ENCODE measurements around the gene PTH2R.
"Not testable (repeated sequence)": the region's sequence is repeated elsewhere in the genome, so short reads cannot be mapped to it uniquely, and the experiment has no call there.

PTH2R gene, protein sequence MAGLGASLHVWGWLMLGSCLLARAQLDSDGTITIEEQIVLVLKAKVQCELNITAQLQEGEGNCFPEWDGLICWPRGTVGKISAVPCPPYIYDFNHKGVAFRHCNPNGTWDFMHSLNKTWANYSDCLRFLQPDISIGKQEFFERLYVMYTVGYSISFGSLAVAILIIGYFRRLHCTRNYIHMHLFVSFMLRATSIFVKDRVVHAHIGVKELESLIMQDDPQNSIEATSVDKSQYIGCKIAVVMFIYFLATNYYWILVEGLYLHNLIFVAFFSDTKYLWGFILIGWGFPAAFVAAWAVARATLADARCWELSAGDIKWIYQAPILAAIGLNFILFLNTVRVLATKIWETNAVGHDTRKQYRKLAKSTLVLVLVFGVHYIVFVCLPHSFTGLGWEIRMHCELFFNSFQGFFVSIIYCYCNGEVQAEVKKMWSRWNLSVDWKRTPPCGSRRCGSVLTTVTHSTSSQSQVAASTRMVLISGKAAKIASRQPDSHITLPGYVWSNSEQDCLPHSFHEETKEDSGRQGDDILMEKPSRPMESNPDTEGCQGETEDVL

DNA sequence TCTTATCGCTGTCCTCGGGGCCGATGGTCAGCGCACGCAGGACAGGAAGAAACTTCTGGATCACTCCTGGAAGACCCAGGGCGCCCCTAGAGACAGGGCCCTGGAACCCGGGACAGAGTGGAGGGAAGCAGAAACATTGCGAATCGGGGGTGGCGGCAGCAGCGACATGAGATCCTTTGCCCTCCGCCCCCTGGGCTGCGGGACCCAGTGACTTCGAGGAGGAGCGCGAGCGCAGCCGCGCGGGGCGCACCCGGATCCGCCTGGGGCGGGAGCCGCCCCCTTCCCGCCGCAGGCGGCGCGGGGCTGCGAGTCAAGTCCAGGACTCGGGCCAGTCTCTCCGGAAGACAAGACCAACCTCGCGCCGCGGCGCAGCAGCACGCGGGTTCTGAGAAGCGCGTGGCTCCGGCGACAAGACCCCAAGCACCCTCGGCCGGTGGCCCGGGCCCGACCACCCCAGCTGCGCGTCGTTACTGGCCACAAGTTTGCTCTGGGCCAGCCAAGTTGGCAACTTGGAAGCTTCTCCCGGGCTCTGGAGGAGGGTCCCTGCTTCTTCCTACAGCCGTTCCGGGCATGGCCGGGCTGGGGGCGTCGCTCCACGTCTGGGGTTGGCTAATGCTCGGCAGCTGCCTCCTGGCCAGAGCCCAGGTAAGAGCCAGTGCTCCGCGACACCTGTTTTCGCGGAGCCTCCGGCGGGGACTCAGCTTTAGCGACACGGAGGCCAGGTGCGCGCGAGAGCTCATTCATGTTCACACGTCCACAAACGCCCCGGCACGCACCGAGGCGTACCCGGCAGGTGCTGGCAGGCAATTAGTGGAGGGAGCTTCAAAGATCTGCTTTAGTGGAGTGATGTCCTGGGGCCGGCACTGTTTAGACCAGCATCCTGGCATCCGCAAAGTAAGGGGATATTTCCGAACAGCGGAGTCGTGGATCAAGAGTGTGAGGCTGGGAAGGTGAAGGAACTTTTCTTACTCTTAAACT, at the start of gene PTH2R:
Gene PTH2R, plus strand, starts transcription at position 319 of the 978 bp plus-strand sequence. Its CDS starts 252 bp downstream, at position 571.
- DNase-seq = no peak

DNA sequence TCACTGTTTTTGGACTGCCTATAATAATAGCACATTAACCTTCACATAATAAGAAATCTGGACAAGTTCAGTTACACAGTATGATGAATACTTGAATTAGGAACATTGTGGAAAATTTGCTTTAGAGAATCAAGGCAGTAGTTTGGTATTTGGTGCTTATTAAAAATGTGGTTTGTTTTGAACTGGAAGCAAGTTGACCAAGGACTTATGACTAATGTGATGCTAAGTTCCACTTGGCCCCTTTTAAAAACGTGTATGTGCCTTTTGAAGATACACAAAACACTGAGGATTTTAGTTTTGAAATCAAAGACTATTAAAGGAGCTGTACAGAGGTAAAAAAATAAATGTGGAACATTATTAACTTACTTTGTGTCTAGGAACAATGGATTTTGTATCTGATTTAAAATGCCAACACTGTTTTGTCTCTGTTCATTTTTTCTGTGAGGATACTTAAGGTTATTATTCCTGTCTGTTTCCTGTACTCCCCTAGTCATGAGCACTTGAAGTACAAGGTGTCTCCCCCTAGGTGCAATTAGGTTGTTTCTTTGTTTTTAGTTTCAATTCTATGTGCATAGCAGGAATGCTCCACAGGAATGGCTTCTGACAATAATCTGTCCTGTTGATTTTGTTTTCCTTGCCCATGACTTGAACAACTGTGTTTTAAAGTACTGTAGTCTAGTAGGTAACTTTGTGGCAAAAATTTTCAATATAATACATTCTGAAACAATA, 49.6 kb upstream of the PTH2R start:
- DNase-seq = no peak

DNA sequence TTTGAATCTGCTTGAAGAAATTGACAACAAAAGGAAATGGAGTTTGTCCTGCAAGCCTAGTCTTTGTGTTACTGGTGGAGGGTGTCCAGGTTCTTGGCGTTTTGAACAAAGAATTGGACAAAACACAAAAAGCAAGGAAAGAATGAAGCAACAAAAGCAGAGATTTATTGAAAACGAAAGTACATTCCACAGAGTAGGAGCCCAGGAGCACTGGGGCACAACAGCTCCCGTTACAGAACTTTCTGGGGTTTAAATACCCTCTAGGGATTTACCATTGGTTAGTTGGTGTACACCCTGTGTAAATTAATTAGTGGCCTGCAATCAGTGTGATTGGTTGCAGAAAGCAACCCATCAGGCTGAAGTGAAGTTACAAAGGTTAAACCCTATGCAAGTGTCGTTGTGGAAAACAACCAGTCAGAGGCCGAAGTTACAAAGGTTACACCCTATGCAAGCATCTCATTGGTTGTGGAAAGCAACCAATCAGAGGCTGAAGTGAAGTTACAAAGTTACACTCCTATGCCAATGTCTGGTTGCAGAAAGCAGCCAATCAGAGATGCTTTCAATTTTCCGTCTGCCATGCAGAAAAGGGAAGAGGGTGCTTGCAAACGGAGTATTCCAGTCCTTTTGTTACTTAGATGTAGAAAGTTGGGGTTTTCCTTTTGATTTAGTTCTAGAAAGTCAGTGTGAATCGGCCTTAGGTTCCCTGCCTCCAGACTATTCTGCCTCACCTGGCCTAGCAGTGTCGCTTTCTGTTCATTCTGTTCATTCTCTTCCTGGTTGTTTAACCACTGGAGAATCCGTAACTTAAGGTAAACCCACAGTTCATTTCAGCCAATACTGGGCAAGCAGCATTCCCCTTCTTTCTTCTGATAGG, 47.6 kb upstream of the PTH2R start:
- DNase-seq = no peak

DNA sequence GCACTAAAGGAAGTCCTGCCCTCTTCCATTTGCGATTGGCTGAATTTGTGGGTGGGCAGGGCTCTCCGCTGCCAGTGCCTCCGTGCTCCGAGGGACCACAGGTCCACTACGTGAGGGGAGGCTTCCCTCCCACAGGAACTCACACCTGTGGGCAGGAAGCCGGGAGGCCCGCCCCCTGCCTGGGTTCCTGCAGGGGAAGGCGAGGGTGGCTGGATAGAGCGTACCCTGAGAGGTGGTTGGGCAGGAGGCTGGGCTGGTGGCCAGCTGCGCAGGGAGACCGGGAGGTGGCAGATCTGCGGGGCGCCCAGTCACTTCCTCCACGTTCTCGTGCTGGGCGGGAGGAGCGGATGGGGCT, 47.0 kb upstream of the PTH2R start:
- DNase-seq = no peak

DNA sequence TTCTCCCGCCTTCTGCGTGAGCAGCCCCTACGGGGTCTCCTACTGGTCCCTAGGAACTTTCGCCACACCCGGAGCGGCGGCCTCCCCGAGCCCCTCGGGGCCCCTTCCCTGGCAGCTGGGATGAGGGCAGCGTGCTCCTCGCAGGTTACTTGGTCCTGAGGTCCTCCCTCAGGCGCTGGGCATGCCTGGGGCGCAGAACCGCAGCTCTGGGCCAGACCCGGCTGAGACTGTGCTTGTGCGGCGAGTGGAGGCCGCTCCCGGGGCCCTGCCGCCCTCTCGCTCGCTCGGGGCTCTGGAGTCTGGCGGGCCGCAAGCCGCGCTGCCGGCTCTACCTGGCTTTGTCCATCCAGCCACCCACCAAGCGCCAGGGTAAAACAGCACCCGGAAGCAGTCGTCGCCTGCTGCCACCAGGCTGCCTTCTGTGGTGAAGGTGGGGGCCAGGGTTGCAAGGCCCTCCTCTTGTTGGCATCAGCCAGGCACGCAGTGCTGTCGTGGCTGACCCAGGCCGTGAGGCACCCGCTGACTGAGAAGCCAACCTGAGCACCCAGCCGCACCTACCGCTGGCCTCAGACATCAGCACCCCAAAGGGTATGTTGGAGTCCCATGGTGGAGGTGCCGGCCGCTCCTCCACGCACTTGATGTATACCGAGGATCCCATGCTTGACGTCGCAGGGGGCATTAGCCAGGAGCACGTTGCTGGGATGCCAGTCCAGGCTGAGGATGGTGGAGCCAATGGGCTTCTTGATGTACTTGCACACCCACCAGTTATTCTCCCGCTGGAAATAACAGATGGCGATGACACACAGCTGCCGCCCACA, 46.1 kb upstream of the PTH2R start:
- DNase-seq = no peak

DNA sequence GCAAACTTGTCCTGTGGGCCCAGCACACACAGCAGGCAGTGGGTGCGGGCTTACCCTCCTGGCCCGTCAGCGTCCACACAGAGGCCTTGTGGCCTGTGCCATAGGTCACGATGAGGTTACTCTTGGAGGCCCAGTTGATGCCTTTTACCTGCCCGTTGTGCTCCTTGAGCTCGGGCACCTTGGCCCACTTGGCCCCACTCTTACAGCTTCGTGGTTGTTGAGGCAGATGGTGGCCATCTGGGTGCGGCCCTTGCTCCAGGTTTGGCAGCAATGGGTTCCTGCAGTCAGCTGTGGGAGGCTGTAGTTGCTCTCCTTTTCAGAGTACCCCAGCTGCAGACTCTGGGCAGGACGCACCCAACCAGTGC, 45.5 kb upstream of the PTH2R start:
- DNase-seq = no peak

DNA sequence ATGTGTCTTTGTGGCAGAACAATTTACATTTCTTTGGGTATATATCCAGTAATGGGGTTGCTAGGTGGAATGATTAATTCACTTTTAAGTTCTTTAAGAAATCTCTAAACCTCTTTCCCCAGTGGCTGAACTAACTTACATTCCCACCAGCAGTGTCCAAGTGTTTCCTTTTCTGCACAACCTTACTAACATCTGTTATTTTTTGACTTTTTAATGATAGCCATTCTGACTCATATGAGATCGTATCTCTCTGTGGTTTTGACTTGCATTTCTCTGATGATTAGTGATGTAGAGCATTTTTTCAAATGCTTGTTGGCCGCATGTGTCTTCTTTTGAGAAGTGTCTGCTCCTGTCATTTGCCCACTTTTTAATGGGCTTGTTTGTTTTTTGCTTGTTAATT, 43.1 kb upstream of the PTH2R start:
- DNase-seq = no peak

DNA sequence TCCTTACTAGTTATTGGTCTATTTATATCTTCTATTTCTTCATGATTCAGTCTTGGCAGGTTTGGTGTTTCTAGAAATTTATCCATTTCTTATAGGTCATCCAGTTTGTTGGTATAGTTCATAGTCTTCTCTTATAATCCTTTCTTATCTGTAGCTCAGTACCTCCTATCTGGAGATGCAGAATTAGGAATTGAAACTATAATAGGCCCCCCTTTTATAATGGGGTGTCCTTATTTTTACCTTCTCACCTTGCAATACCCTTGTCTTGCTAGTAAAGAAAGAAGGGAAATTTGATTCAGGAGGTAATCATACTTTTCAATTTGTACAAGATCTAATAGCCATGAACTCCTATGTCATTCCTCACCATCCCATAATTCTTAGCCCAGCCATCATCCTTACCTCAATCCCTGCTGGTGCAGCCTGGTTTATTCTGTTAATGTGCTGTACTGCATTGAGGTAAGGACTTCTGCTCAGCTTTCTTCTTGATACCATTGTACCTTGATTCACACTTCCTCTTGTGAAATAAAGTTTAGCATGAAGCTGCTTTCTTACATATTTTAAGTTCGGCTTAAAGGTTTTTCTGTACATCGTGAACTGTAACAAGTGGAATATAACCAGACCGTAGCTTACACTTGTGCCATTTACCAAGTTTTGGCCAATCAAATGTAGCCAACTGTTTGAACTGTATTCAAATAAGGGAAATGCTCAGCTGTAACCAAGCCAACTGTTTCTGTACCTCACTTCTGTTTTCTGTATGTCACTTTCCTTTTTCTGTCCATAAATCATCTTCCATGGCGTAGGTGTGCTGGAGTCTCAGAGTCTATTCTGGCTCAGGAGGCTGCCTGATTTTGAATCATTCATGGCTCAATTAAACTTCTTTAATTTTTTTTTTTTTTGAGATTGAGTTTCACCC, 40.1 kb upstream of the PTH2R start:
- peak; percentile 35 to 50 for DNase-seq

DNA sequence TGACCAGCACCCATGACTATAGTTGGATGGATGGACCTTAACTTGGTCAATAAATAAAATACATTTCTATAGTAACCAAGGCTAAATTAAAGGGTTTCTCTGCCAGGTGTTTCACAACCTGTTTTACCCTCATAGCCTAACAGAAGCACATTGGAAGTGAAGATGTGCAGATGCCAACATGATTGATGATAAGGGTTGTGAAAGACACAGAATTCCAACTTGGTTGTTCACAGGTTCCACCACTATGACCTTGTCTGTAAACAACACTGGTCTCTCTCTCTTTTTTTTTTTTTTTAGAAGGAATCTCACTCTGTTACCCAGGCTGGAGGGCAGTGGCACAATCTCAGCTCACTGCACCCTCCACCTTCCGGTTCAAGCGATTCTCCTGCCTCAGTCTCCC, 37.5 kb upstream of the PTH2R start:
- no peak for DNase-seq

DNA sequence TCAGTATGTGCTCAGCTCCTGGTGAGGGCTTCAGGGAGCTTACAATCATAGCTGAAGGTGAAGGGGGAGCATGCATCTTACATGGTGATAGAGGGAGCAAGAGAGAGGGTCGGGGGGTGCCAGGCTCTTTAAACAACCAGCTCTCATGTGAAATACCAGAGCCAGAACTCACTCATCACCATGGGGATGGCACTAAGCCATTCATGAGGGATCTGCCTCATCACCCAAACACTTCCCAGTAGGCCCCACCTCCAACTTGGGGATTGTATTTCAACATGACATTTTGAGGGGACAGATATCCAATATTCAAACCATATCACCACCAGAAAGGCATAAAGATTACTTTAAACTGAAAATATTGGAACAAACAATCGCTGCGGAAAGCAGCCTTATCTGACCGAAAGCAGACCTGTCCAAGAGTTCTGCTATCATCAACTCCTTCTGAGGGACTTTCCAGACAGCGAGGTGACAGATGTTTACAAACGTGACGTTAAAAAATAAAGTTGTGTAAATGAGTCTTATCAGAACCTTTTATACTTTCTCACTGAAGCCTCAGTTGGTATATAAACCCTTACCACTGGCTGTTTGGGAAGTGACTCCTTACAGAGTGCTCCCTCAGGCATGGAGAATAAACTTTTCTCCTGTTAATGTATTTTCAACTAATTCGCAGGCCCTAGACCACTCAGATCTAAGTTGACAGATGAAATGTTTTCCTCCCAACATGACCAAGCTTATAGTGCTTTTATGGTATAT, 35.5 kb upstream of the PTH2R start:
- DNase-seq = no peak

DNA sequence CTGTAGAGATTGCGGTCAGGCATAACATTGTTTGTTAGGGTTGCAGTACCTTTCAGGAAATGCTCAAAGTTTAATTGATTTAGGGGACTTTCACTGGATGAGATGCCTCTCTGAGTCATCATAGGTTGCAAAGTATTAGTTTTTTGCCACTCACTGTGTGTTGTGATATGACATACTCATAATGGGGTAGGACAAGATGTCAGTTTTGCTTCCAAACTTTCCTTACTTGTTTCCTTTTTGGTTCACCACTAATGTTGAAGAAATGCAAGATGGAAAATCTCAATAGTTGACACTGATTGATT, 35.0 kb upstream of the PTH2R start:
- no peak for DNase-seq

DNA sequence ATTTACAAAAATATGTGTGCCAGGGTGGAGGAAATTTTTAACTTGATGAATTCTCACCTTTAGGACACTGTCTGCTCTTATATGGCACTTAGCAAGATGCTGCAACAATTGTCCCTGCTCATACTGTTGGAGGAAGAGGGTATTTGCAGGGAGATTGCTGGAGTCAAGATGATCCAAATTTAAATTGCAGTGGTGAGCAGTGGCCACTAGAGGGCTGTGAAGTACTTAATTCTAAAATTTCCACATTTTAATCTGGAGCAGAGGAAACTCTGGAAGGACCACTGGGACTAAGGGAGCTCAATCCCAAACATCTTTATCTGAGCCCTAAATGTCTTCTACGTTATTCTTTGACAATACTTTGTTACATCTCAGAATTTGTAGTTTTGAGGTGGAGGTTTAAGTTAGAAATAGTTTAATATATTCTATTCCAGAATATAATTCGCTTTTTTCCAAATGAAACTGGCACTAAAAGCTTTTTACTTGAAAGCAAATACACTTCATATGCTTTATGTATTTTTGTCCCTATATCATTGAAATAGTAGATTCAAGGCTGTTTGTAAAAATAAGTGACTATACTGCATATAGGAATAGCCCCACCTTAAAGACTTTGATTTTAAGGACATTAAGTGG, 33.0 kb upstream of the PTH2R start:
- DNase-seq = peak; percentile 36 to 43

DNA sequence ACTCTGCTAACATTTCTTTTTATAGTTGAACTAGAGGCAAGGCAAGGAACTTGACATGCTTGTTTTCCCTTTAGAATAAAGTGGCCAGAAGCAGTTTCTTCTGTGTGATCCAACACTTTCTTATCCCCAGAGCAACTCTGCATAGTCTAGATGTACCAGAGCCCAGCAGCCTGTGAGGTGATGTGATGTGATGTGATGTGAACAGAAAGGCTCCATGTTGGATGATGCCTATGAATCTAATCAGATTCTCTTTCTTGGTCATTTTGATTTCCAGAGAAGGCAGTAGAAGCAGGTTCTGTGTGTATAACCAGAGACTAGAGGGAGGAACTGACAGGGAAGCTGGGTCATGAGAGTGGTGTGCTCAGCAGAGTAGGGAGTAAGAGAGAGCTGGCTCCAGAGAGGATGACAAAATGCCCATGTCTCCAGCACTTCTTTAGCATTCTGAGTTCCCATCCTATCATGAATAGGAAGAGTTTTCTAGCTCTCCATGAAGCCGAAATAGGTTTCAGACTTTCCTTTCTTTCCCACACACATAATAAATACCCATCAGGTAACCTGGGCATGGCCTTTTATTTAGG, 31.0 kb upstream of the PTH2R start:
- no peak for DNase-seq

DNA sequence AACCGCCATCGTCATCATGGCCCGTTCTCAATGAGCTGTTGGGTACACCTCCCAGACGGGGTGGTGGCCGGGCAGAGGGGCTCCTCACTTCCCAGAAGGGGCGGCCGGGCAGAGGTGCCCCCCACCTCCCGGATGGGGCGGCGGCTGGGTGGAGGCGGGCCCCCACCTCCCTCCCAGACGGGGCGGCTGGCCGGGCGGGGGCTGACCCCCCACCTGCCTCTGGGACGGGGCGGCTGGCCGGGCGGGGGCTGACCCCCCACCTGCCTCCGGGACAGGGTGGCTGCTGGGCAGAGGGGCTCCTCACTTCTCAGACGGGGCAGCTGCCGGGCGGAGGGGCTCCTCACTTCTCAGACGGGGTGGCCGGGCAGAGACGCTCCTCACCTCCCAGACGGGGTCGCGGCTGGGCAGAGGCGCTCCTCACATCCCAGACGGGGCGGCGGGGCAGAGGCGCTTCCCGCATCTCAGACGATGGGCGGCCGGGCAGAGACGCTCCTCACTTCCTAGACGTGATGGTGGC, 29.2 kb upstream of the PTH2R start:
- DNase-seq = not testable (repeated sequence)

DNA sequence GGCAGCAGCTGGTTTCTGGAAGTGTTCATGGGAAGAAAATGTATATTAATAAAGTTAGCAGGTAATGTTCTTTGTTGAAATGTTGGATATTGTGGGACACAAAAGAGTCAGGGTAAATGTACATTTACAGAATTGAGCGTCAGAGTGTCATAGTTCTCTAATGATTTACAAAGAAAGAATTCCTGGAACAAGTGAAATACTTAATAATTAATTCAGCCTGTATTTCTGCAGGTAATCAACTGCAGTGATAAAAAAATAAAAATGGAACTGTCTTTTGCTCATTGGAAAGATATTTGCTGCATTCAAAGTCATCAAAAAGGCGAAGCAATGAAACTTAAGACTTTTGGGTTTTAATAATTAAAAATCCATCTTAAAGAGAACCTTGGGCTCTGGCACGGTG, 27.4 kb upstream of the PTH2R start:
- DNase-seq = no peak

DNA sequence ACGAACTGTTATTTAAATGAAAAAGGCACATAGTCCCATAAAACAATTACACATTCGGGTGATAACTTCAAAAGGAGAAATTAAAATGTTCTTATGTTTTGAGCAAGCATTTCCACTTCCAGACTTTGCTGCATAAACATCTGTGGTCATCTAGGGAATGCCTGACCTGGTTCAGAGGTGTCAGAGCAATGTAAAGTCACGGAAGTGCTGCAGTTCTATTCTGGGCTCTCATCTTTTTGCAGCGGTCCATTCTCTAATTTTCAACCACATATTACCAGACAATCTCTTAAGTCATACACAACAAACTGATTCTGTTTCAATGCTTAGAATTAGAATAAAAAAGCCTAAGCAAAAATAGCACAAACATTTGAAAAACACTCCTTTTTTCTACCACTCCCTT, 22.0 kb upstream of the PTH2R start:
- DNase-seq = no peak

DNA sequence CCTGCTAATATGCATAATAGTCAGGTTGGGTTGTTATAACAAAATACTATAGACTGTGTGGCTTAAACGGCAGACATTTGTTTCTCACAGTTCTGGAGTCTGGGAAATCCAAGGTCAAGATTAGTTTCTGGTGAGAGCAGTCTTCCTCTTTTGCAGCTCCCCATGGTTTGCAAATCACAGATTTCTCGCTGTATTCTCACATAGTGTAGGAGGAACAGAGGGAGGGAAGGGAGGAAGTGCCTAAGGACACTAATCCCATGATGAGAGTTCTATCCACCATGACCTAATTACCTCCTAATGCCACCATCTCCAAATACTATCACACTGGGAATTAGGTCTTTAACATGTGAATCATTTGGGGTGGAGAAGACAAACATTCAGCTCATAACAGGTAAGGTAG, 20.1 kb upstream of the PTH2R start:
- DNase-seq = no peak

DNA sequence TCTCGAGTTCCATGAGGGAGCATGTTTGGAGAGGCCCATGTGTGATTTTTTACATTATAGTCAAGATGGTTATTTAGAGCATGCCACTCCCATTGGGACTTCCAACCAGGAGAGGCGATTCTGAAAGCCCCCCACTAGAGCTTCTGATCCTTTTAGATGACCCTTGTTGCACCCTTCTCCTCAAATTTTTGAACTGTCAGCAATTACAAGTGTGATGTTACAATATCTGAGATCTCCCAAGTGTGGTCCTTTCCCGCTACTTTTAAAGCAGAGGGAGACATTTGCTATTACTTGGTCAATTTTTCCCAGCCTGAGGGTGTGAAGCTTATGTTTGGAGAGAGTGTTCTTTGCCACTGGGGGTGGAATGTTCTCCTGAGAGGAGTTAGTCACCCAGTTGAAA, 16.7 kb upstream of the PTH2R start:
- DNase-seq = no peak
